ENCODE results near the gene PAM.

DNA sequence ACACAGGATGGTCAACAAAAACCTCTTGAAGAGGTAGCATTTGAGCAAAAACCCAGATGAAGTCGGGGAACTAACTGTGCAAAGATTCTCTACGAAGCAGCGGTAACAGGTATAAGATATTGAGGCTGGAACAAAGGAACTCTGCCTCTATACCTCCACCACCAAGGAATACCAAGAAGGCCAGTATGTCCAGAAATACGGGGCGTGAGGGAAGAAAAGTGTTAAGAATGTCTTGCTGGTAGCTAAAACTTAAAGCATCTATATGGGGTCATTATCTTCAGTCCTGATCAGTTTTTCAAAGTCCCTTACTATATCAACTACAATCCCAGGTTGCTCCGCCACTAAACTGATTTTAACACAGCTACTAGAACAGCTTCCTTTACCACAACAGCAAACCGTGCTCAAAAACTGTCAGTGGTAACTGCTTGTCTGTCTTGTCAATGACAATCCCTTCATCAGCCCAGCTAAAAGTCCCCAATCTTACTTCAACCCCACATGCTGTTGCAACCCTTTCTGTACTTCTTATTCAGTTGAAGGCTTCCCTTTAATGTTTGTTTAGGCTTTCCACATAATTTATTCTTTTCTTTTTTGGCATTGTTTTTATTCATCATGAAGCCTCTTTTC lies 9.4 kb downstream of the PAM start:
- TF ChIP-seq CTCF (IDR thresholded peaks at IDR 0.05) (no peak), POLR2A (IDR thresholded peaks at IDR 0.05) (no peak)
